Activated CD8-positive, alpha-beta memory T cell treated with anti-CD3 and anti-CD28 coated beads, Interleukin-2, amount 50 U/mL, for 24 hours (primary cell): ENCODE data around the gene ZFAND5.

ENCODE experiments used
- DNase-seq: peaks from one replicate; pipeline ENCODE4 v3.0.0-alpha.2; 2020; ENCODE audit errors: extremely low read depth

Gene ZFAND5

DNA sequence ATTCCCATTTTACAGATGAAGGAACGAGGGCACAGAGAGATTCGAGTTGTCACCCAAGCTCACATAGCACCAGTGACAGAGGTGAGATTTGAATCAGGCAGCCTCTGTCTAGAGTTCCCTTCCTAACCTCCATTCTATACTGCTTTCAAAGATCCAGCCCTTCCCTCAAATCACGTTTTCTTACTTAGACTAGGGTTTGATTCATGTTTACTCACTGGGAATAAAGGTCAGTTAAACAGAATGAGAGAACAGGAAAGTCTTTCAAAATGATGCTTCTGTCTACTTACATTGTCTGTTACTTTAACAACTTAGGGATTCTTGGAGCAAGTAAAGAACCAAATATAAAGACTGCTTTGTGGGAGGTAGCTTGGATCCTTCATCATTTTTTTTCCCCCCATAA lies 40.0 kb downstream of the ZFAND5 start:
- DNase-seq, result no peak

DNA sequence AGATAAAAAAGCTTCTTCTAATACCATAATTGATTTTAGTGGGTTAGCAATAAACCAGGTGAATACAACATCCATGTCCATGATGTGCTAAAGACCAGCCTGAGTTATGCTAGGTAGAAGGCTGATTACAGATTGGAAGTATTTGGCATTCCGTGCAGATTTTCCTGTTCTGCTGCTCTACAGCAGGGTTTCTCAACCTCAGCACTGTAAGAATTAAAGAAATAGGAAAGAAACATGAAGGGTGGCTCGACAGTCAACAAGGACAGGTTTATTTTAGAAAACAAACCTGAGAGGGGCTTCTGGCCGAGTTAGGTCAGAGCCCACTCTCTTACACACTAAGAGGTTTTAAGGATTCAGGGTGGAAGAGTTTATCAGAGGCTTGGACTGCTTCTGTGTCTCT lies 42.3 kb downstream of the ZFAND5 start:
- DNase-seq, result no peak

DNA sequence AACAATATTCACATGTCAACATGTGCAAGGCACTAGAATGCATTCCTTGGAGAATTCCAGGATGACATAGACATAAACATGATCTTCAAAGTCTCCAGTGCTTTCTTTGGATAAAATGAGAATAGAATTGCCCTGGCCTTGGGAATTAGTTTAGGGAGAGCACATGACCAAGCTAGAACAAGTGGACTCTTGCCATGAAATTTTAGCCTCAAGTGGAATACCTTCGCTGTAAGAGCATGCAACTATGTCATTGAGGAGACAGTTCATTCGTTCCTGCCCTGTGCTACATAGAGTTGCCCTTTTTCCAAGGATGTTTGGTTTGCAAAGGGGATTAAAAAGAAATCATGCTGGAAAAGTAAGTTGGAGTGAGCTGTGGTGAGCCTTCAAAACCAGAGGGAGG lies 42.7 kb downstream of the ZFAND5 start:
- no peak for DNase-seq

DNA sequence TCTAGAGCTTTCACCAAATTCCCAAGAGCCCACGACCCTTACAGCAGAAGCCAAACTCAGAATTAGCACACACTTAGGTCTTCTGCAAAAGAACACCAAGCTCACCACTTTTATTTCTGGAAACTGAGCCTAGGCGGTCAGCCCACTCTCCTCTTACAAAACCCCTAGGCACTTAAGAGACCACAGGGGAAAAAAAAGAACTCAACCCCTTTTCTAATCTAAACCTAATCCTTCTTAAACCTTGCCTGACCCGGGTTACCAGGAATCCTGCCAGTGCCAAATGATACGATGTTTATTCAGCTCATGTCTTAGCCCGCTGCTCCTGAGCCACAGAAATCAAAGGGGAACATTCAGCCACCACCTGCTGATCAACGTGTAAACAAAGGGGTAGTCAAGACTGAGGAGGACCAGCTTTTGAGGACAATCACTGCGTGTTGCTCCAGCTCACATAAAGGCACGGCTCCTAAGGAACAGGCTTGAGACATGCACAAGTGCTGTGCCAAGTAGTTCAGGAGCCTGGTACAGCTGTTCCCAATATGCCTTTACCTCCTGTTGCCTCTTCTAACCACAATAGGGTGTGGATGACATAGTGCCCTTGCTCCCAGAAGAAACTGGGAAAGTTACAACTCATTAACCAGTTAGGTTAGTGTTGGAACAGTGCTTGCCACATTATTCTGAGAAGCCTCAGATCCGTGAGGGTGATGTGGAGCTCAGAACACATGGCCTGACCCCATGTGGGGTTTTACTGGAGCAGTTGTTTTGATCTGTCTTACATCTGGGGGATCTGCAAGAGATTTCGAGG lies 49.3 kb downstream of the ZFAND5 start:
- no peak for DNase-seq

DNA sequence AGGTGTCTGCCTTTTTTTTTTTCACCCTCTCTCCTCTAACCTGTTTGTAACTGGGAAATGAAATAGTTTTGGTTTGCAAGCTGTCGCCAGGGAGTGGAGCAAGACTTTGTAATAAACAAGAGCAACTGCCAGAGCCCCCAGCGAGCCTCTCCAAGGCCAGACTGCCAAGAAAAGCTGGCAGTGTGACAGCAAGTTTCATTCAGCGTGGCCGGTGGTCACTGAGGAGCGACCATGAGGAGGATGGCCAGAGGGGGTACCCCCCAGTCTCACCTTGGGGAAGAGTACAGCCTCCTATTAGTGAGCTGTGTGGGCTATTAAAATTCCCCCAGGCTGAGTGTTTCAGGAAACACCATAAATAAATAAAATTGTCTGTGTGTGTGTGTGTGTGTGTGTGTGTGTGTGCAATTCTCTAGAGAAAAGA lies 49.9 kb downstream of the ZFAND5 start:
- DNase-seq, result no peak

DNA sequence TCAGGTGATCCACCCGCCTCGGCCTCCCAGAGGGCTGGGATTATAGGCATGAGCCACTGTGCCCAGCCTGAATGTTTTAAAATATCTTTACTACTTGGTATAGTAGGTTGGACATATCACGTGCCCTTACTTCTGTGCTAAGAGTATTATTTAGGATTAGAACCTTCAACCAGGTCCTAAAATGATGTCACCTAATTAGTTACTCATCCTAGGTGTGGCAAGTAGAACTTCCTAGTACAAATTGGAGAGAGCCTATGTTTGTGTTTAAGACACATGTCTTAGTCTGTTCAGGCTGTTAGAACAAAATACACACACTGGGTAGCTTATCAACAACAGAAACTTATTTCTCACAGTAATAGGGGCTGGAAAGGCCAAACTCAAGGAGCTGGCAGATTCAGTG lies 51.5 kb downstream of the ZFAND5 start:
- DNase-seq, result no peak

DNA sequence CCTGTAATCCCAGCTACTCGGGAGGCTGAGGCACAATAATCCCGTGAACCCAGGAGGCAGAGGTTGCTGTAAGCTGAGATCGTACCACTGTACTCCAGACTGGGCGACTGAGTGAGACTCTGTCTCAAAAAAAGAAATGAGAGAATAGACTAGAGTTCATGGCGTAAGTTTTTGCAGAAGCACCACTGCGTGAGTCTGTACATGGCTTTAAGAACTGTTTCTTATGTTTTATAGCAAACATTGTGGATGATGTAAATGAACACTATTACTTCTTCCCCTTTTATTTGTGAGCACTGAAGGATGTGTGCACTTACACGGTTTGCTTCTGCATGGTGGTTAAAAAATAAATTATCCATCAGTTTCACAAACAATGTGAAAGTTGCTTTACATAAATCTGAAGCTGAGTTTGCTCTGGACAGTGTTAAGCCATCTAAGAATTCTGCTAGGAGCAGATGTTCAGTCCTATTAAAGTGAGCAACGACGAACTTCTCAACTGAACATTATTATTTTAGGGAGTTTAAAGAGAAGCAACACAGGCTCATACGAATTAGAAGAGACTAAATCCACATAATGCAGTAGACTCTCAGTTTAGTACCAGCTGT lies 52.5 kb downstream of the ZFAND5 start:
- no peak for DNase-seq

DNA sequence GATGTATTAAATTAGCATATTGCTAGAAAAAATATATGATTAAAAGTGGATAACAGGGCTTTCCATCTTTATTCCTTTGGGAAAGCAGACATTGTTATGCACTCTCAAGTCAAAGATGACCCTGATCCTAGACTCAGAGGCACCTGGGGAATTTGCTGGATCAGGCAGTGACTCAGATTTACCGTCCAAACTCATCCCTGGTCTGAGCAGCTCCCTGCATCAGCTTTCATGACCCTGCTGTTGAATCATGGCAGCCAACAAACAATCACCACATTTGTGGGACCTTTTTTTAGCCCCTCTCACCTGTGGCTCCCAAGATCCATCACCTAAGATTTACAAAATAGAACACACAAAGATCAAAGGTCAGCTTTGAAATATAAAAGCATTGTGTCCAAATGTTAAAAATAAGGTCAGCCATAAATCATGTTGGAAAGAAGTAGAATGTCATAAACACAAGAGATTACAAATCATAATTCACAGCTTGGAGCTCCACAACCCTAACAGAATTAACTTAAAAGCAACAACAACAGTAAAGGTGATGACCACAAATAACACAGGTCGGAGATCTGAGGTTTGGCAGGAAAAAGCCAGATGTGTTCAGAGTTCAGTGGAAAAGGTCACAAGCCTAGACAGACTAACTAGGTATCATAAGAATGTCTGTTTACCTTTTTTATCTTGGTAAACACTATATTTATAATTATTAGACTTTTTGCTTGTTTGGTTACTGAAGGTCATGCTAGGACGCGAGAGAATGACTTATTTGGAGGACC lies 55.5 kb downstream of the ZFAND5 start:
- DNase-seq, result no peak

DNA sequence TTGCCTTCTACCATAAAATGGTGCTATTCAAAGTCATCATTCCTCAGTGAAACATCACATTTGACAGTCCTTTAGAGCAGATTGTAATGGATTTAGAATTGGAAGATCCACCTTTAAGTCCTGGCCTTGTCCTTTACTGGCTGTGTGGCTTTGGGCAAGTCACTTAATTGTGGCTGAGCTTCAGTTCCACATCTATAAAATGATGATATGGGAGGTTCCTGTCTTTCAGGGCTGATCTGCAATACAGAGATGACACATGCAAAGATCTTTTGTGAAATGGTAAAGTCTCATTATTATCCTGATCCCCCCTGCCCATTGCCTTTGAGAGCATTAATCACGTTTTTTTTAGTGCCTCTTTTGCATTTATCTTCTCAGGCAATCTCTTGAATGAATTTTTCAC lies 58.2 kb downstream of the ZFAND5 start:
- DNase-seq, result no peak

DNA sequence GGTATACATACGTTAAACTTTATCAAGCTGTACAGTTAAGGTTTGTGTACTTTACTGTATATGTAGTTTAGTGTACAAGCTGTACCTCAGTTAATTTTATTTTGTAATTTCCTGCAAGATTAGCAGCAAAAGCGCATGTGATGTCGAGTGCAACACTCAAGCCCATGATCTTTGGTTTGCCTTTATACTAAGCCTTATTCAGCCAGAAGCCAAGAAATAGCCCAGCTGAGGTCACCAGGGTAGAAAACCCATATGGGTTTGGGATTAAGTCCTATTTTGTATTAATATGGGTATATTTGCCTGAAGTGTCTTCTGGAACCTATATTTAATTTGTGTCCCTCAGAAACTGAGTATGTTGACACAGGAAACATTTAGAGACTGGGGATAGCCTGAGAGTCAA lies 59.3 kb downstream of the ZFAND5 start:
- DNase-seq, result no peak

DNA sequence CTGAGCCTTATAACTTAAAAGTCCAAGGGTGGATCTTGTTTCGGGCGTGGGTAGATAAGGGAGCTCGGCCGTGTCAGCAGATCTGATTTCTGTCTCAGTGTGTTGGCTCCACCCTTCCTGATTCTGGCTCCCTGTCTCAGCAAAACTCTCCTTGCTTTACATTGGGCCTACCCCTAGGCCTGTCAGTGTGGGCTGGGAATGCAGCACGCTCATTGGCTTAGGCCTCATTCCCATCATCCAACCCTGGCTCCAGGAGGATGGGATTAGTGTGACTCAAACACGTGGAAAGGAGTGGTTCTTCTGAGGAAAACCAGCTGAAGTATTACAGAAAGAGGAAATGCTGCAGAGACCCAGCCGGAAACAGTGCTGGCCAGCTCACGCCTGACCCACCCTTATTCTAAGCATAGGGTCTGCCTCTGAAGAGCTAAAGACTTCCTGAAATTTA lies 59.9 kb downstream of the ZFAND5 start:
- no peak for DNase-seq

DNA sequence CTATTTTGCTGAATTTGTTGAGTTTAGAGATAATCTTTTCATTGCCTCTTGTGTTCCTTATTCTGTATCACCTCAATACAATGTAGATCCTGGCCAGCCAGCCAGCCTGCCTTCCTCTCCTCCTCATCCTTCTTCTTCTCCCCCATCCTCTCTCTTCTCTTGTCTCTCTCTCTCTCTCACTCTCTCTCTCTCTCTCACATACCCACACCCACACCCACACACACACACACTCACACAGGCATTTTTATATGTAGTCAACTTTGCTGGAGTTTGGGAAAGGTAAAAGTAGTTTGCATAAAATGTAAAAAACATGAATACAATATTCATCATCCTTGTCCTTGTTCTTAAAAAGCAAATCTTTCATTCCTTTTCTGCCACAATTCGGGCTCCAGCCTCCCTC lies 60.5 kb downstream of the ZFAND5 start:
- DNase-seq, result no peak
